ENCODE data around the gene TMEM116.

- TF ChIP-seq ZNF384 (IDR thresholded peaks at IDR 0.05) (no peak), FOXK2 (IDR thresholded peaks at IDR 0.05) (no peak), TARDBP (IDR thresholded peaks at IDR 0.05) (no peak), SP1 (IDR thresholded peaks at IDR 0.05) (no peak), BHLHE40 (IDR thresholded peaks at IDR 0.05; ENCODE audit: borderline replicate concordance) (no peak), CTBP1 (IDR thresholded peaks at IDR 0.05; ENCODE audit: borderline replicate concordance) (no peak), L3MBTL2 (conservative IDR thresholded peaks at IDR 0.05) (no peak), SUZ12 (IDR thresholded peaks at IDR 0.05) (no peak)
Observed at GRCh38 chr12:111975161-111975931, 37.6 kb downstream of the TMEM116 start.
